Measurements from ENCODE around the gene SOX9.

- TF ChIP-seq CTCF (IDR thresholded peaks at IDR 0.05 in 4 of 5, conservative IDR thresholded peaks at IDR 0.05 in 1 of 5) (no peak), POLR2A (IDR thresholded peaks at IDR 0.05) (no peak)
Measured at GRCh38 chr17:72104164-72104862, 16.5 kb upstream of the SOX9 start.
